ENCODE results near the gene TEX26.

GRCh38 chr13:30982506-30982905, 50.0 kb downstream of the TEX26 start:
- TF ChIP-seq POLR2A (IDR thresholded peaks at IDR 0.05) (no peak), CTCF (IDR thresholded peaks at IDR 0.05) (no peak)
